ENCODE results near the gene GNS.

GNS gene

DNA sequence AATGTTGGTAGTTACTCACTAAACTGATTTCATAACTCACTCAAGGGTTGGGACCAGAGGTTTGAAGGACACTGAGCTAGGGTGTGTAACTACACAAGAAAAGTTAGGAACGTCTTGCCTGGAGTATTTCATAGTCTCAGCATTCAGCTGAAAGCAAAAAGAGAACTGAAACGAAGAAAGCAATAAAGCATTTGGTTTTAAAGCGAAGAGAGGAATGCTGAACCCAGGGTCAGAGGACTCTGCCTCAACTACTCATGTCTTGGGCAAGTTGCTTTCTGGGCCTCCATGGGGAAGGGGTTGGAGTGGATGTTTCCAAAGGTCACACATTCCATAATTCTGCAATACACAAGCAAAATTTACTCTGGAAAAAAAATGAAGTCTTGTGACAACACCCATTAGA is 1.4 kb downstream of the GNS start:
- no peak overlapping the region for H3K27ac ChIP-seq (ENCODE audit: insufficient read depth in 1 of 2, low read depth in 1 of 2, low read length in 2 of 2, poor library complexity in 1 of 2, severe bottlenecking in 2 of 2)
- peaks cover 0 to 3% (median under 1%) of the 10 kb centered on the region in 4 experiments for H3K36me3 ChIP-seq (ENCODE audit: control insufficient read depth in 4 of 4, insufficient read depth in 4 of 4, low read length in 3 of 4)
- CTCF ChIA-PET, result interaction anchor here (0.5 to 0.6 kb wide), 2 partner anchors 9 to 753 kb away, joined by 3 to 4 read pairs; no protein-coding TSS in a partner anchor
- H3K4me1 ChIP-seq (ENCODE audit: control extremely low read depth in 1 of 4, control insufficient read depth in 4 of 4, insufficient read depth in 4 of 4, low read length in 3 of 4), result peaks cover 8 to 30% (median 19%) of the 10 kb centered on the region in 4 experiments
- H3K9me3 ChIP-seq (ENCODE audit: control extremely low read depth in 1 of 5, control insufficient read depth in 4 of 5, insufficient read depth in 2 of 5, low read depth in 1 of 5, low read length in 4 of 5), result no peaks in the 10 kb centered on the region
- DNase-seq, result no peak
- H3K4me3 ChIP-seq (ENCODE audit: control insufficient read depth in 1 of 7, extremely low read depth in 1 of 7, insufficient read depth in 4 of 7, low read depth in 2 of 7, low read length in 6 of 7), result peak overlapping the region in 1 of 7 experiments; percentile 27
- 83% methylated on average over 3 of the region's 3 CpGs for WGBS (ENCODE audit: insufficient coverage)
- no peaks in the 10 kb centered on the region for H3K27me3 ChIP-seq (replicated peaks in 2 of 5; ENCODE audit: control insufficient read depth in 4 of 5, insufficient read depth in 5 of 5, low read length in 4 of 5)
- POLR2A ChIA-PET, result interaction anchor here (0.6 kb wide), 1 partner anchor 25 kb away, joined by 7 read pairs; no protein-coding TSS in a partner anchor

DNA sequence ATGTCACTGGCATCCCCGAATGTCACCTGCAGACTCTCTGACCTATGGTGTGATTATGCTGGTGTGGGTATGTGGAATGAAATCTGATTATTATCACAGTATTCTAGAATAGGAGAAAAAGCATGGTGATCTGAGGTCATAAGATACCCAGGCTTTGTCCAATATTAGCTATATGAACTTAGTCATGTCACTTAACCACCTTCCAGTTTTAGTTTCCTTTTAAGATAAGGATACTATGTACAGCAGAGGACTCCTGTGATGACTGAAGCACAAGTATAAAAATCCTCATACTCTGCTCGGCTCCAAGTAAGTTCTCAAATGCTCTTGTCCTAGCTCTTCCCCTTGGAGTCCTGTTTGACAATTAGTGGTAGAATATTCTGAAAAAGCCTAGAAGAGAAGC is 2.8 kb downstream of the GNS start:
- no peak overlapping the region for H3K4me3 ChIP-seq (ENCODE audit: control insufficient read depth in 1 of 7, extremely low read depth in 1 of 7, insufficient read depth in 4 of 7, low read depth in 2 of 7, low read length in 6 of 7)
- ChIA-PET CTCF (interaction anchor here (0.5 kb wide), 1 partner anchor 127 kb away, joined by 4 read pairs; no protein-coding TSS in a partner anchor), POLR2A (no interaction called here)
- H3K27me3 ChIP-seq (replicated peaks in 2 of 5; ENCODE audit: control insufficient read depth in 4 of 5, insufficient read depth in 5 of 5, low read length in 4 of 5), result no peaks in the 10 kb centered on the region
- peaks cover 0 to 6% (median 4%) of the 10 kb centered on the region in 4 experiments for H3K36me3 ChIP-seq (ENCODE audit: control insufficient read depth in 4 of 4, insufficient read depth in 4 of 4, low read length in 3 of 4)
- H3K27ac ChIP-seq (ENCODE audit: insufficient read depth in 1 of 2, low read depth in 1 of 2, low read length in 2 of 2, poor library complexity in 1 of 2, severe bottlenecking in 2 of 2), result no peak overlapping the region
- H3K9me3 ChIP-seq (ENCODE audit: control extremely low read depth in 1 of 5, control insufficient read depth in 4 of 5, insufficient read depth in 2 of 5, low read depth in 1 of 5, low read length in 4 of 5), result no peaks in the 10 kb centered on the region
- no peak for DNase-seq
- no CpG with 5 or more reads among the region's 2 CpGs for WGBS (ENCODE audit: insufficient coverage)
- H3K4me1 ChIP-seq (ENCODE audit: control extremely low read depth in 1 of 4, control insufficient read depth in 4 of 4, insufficient read depth in 4 of 4, low read length in 3 of 4), result peaks cover 8 to 30% (median 21%) of the 10 kb centered on the region in 4 experiments

DNA sequence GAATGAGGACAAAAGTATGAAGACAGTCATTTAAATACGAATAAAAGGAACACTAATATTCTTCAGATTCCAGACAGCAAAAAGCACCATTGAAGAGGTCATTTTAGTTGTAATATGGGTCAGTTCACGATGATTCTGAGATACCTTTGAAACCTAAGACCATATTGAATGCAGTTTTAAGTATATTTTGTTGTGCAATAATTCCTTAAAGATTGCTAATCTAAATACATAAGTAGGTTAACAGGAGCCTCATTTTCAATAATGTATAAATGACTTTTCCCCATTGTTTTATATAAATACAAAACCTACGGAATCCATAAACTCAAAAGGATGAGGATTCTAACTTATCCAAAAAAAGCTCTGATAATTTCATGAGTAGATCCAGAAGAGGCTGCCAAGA is 5.8 kb downstream of the GNS start:
- H3K9me3 ChIP-seq (ENCODE audit: control extremely low read depth in 1 of 5, control insufficient read depth in 4 of 5, insufficient read depth in 2 of 5, low read depth in 1 of 5, low read length in 4 of 5), result no peaks in the 10 kb centered on the region
- H3K27me3 ChIP-seq (replicated peaks in 2 of 5; ENCODE audit: control insufficient read depth in 4 of 5, insufficient read depth in 5 of 5, low read length in 4 of 5), result no peaks in the 10 kb centered on the region
- peaks cover 0 to 15% (median 12%) of the 10 kb centered on the region in 4 experiments for H3K36me3 ChIP-seq (ENCODE audit: control insufficient read depth in 4 of 4, insufficient read depth in 4 of 4, low read length in 3 of 4)
- no peak overlapping the region for H3K4me3 ChIP-seq (ENCODE audit: control insufficient read depth in 1 of 7, extremely low read depth in 1 of 7, insufficient read depth in 4 of 7, low read depth in 2 of 7, low read length in 6 of 7)
- H3K4me1 ChIP-seq (ENCODE audit: control extremely low read depth in 1 of 4, control insufficient read depth in 4 of 4, insufficient read depth in 4 of 4, low read length in 3 of 4), result peaks cover 7 to 17% (median 11%) of the 10 kb centered on the region in 4 experiments
- ChIA-PET POLR2A (no interaction called here), CTCF (no interaction called here)
- DNase-seq, result no peak
- H3K27ac ChIP-seq (ENCODE audit: insufficient read depth in 1 of 2, low read depth in 1 of 2, low read length in 2 of 2, poor library complexity in 1 of 2, severe bottlenecking in 2 of 2), result no peak overlapping the region
- WGBS (ENCODE audit: insufficient coverage), result no CpG with 5 or more reads among the region's 3 CpGs

GRCh38 chr12:64752833-64753238 is 6.4 kb downstream of the GNS start:
- no peaks in the 10 kb centered on the region for H3K9me3 ChIP-seq (ENCODE audit: control extremely low read depth in 1 of 5, control insufficient read depth in 4 of 5, insufficient read depth in 2 of 5, low read depth in 1 of 5, low read length in 4 of 5)
- CTCF ChIA-PET, result no interaction called here
- POLR2A ChIA-PET, result no interaction called here
- H3K36me3 ChIP-seq (ENCODE audit: control insufficient read depth in 4 of 4, insufficient read depth in 4 of 4, low read length in 3 of 4), result peaks cover 3 to 15% (median 12%) of the 10 kb centered on the region in 4 experiments
- 75% methylated on average over 2 of the region's 4 CpGs for WGBS (ENCODE audit: insufficient coverage)
- peaks cover 6 to 12% (median 10%) of the 10 kb centered on the region in 4 experiments for H3K4me1 ChIP-seq (ENCODE audit: control extremely low read depth in 1 of 4, control insufficient read depth in 4 of 4, insufficient read depth in 4 of 4, low read length in 3 of 4)
- no peak overlapping the region for H3K4me3 ChIP-seq (ENCODE audit: control insufficient read depth in 1 of 7, extremely low read depth in 1 of 7, insufficient read depth in 4 of 7, low read depth in 2 of 7, low read length in 6 of 7)
- no peaks in the 10 kb centered on the region for H3K27me3 ChIP-seq (replicated peaks in 2 of 5; ENCODE audit: control insufficient read depth in 4 of 5, insufficient read depth in 5 of 5, low read length in 4 of 5)
- no peak for DNase-seq
- no peak overlapping the region for H3K27ac ChIP-seq (ENCODE audit: insufficient read depth in 1 of 2, low read depth in 1 of 2, low read length in 2 of 2, poor library complexity in 1 of 2, severe bottlenecking in 2 of 2)

GRCh38 chr12:64752032-64752431 is 7.2 kb downstream of the GNS start:
- Histone ChIP-seq H3K27me3 (replicated peaks in 2 of 5; ENCODE audit: control insufficient read depth in 4 of 5, insufficient read depth in 5 of 5, low read length in 4 of 5) (no peaks in the 10 kb centered on the region), H3K9me3 (ENCODE audit: control extremely low read depth in 1 of 5, control insufficient read depth in 4 of 5, insufficient read depth in 2 of 5, low read depth in 1 of 5, low read length in 4 of 5) (no peaks in the 10 kb centered on the region), H3K4me1 (ENCODE audit: control extremely low read depth in 1 of 4, control insufficient read depth in 4 of 4, insufficient read depth in 4 of 4, low read length in 3 of 4) (peaks cover 4 to 12% (median 8%) of the 10 kb centered on the region in 4 experiments), H3K27ac (ENCODE audit: insufficient read depth in 1 of 2, low read depth in 1 of 2, low read length in 2 of 2, poor library complexity in 1 of 2, severe bottlenecking in 2 of 2) (no peak overlapping the region), H3K4me3 (ENCODE audit: control insufficient read depth in 1 of 7, extremely low read depth in 1 of 7, insufficient read depth in 4 of 7, low read depth in 2 of 7, low read length in 6 of 7) (no peak overlapping the region), H3K36me3 (ENCODE audit: control insufficient read depth in 4 of 4, insufficient read depth in 4 of 4, low read length in 3 of 4) (peaks cover 6 to 17% (median 12%) of the 10 kb centered on the region in 4 experiments)
- ChIA-PET POLR2A (no interaction called here), CTCF (interaction anchor here (1.3 kb wide), 1 partner anchor 15 kb away, joined by 3 read pairs; no protein-coding TSS in a partner anchor)
- DNase-seq, result no peak

DNA sequence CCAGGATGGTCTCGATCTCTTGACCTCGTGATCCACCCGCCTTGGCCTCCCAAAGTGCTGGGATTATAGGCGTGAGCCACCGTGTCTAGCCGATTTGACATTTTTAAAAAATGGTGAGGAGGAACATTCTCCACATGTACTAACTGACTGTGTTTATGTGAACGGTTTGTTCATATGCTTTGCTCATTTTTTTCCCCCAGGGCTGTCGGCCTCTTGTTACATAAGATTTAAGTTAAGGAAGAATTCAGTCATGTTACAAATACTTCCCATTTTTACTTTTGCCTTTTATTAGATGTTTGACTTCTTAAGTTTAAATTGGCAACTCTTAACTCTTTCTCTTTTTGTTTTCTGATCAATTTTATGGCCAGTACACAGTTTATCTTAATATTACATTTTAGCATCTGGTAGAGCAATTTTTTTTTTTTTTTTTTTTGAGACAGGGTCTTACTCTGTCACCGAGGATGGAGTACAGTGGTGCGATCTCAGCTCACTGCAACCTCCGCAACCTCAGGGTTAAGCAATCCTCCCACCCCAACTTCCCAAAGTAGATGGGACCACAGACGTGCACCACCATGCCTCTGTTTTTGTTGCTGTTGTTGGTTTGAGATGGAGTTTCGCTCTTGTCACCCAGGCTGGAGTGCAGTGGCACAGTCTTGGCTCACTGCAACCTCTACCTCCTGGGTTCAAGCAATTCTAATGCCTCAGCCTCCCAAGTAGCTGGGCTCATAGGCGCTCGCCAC is 9.6 kb downstream of the GNS start:
- POLR2A ChIA-PET, result no interaction called here
- Histone ChIP-seq H3K36me3 (ENCODE audit: control insufficient read depth in 4 of 4, insufficient read depth in 4 of 4, low read length in 3 of 4) (peaks cover 6 to 35% (median 19%) of the 10 kb centered on the region in 4 experiments), H3K27me3 (replicated peaks in 2 of 5; ENCODE audit: control insufficient read depth in 4 of 5, insufficient read depth in 5 of 5, low read length in 4 of 5) (no peaks in the 10 kb centered on the region), H3K9me3 (ENCODE audit: control extremely low read depth in 1 of 5, control insufficient read depth in 4 of 5, insufficient read depth in 2 of 5, low read depth in 1 of 5, low read length in 4 of 5) (no peaks in the 10 kb centered on the region), H3K4me1 (ENCODE audit: control extremely low read depth in 1 of 4, control insufficient read depth in 4 of 4, insufficient read depth in 4 of 4, low read length in 3 of 4) (peaks cover 0 to 14% (median 8%) of the 10 kb centered on the region in 4 experiments), H3K4me3 (ENCODE audit: control insufficient read depth in 1 of 7, extremely low read depth in 1 of 7, insufficient read depth in 4 of 7, low read depth in 2 of 7, low read length in 6 of 7) (no peak overlapping the region), H3K27ac (ENCODE audit: insufficient read depth in 1 of 2, low read depth in 1 of 2, low read length in 2 of 2, poor library complexity in 1 of 2, severe bottlenecking in 2 of 2) (no peak overlapping the region)
- DNase-seq, result no peak
- 98% methylated on average over 6 of the region's 15 CpGs for WGBS (ENCODE audit: insufficient coverage)
- CTCF ChIA-PET, result interaction anchor here (1.4 kb wide), 1 partner anchor 10 kb away, joined by 4 read pairs; no protein-coding TSS in a partner anchor

DNA sequence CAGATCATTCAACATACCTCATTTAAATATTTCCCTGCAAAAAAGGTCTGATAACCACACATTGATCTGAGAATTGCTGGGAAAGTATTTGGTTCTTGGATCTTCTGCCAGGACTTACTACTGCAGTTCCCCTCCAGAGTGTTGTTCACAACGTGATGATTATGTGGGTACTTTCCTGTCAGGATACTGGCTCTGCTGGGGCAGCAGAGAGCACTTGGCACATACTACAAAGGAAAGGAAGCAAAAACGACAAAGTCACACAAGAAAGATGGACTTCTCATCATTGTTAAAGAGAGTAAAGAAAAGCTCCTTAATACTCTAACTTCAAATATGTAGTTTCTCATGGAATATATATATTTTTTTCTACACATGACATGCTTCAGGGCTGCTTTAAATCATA is 11.5 kb downstream of the GNS start:
- WGBS (ENCODE audit: insufficient coverage), result 0% methylated on average over 1 of the region's 2 CpGs
- Histone ChIP-seq H3K4me3 (ENCODE audit: control insufficient read depth in 1 of 7, extremely low read depth in 1 of 7, insufficient read depth in 4 of 7, low read depth in 2 of 7, low read length in 6 of 7) (no peak overlapping the region), H3K4me1 (ENCODE audit: control extremely low read depth in 1 of 4, control insufficient read depth in 4 of 4, insufficient read depth in 4 of 4, low read length in 3 of 4) (peaks cover 0 to 4% (median under 1%) of the 10 kb centered on the region in 4 experiments), H3K9me3 (ENCODE audit: control extremely low read depth in 1 of 5, control insufficient read depth in 4 of 5, insufficient read depth in 2 of 5, low read depth in 1 of 5, low read length in 4 of 5) (no peaks in the 10 kb centered on the region), H3K27me3 (replicated peaks in 2 of 5; ENCODE audit: control insufficient read depth in 4 of 5, insufficient read depth in 5 of 5, low read length in 4 of 5) (no peaks in the 10 kb centered on the region), H3K27ac (ENCODE audit: insufficient read depth in 1 of 2, low read depth in 1 of 2, low read length in 2 of 2, poor library complexity in 1 of 2, severe bottlenecking in 2 of 2) (no peak overlapping the region), H3K36me3 (ENCODE audit: control insufficient read depth in 4 of 4, insufficient read depth in 4 of 4, low read length in 3 of 4) (peaks cover 18 to 45% (median 31%) of the 10 kb centered on the region in 4 experiments)
- CTCF ChIA-PET, result no interaction called here
- POLR2A ChIA-PET, result no interaction called here
- no peak for DNase-seq
